GM18511 (cell line): Measurements from ENCODE around the gene TMEM132A.
"Not testable (repeated sequence)": the region's sequence is repeated elsewhere in the genome, so short reads cannot be mapped to it uniquely, and the experiment has no call there.

Source experiments
- ATAC-seq: cut with Tn5 transposase; IDR thresholded peaks from one replicate; pipeline ENCODE4 v1.9.1; 2021; ENCODE audit warnings: mild to moderate bottlenecking, moderate library complexity; ENCODE audit not compliant: unreplicated experiment

Gene TMEM132A

DNA sequence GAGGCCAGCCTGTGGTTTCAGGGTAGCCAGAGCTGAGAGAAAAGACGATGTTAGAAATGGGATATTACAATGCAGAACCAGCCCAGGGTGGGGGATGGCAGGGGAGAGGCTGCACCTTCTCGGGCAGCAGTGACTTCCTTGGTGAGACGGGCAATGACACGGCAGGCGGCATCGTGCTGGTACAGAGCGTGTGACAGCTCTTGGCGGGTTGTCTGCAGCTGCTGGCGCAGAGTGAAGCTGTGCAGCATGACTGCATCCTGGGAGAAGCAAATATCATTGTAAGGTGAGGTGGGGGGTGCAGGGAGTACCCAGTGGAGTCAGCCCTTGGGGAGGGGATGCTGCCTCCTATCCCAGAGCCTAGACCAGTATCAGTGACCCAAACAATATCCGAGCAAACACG, 21.6 kb upstream of the TMEM132A start:
- ATAC-seq = no peak

DNA sequence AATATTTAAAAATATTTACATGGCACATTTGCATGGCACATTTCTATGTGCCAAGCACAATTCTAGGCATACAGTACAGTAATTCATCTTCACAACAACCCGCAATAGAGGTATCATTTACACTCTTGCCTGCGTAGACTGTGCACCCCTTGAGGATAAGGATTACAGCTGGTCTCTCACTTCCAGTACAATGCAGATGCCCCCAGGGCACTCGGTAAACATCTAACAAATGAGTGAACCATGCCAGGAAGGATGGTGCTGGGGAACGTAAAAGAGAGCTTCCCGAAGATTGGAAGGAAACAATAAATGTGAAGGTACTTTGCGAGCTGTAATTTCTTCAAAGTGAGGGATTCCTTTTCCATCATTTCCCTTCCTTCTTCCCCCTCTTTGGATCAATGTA, 19.2 kb upstream of the TMEM132A start:
- no peak for ATAC-seq

DNA sequence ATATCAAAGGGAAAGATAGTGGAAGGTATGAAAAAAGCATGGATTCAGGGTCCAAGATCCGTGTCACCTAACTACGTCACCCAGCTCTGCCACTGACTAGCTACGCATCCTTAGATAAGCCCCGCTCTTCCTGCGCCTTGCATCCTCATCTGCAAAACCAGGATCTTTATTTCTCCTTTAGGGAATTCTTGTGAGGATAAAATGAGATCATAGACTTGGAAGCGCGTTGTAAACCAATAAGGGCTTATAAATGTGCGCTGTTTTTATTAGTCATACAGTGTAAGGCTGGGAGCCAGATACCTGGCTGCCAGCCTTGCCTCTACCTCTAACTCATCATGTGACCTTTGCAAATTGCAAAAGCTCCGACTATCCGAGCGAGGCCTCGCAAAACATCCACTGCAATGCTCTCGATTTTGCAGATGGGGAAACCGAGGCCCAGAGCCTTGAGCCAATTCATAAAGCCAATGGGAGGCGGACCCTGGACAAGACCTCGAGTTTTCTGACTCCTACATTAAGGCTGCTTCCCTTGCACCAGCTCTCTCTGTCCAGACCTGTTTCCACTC, 18.6 kb upstream of the TMEM132A start:
- no peak for ATAC-seq

DNA sequence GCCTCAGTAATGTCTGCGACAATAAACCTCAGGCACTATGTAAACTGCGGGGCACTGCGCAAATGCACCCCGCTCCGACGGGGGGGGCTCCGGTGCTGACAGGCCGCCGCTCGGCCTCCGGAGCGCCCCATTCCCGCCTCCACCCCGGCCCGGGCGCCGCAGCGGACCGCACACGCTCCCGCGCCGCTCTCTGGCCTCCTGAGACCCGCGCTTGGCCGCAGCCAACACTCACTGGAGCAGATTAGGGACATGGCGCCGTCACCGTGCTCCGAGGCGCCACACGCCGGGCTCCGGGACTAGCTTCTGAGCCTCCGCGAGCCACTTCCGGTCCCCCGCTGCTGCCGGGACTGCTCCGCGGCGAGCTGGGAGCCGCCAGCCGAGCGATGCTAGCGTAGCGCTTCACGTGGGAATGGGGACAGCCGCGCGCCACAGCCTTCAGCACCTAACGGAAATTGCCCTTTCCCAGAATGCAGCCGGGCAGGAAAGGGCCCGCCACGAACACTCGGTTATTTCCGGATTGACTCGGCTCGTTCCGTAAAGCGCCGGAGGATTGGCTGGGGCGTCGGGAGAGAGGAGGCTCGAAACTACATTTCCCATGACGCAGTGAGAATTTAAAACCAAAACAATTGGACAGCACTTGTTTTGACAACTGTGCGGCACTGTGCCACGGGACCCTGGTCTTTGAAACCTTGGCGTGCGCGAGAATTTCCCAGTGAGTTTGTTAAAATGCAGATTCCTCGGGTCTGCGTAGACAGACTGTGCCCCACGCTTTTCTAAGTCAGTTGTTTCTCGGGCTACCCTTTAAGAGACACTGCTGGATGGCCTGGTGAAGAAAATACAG, 17.9 kb upstream of the TMEM132A start, which contains the start of gene PRPF19:
Gene PRPF19, minus strand, starts transcription at position 454 of the 841 bp plus-strand sequence. Its CDS starts 203 bp downstream, at position 251.
- ATAC-seq = peak; percentile 80

DNA sequence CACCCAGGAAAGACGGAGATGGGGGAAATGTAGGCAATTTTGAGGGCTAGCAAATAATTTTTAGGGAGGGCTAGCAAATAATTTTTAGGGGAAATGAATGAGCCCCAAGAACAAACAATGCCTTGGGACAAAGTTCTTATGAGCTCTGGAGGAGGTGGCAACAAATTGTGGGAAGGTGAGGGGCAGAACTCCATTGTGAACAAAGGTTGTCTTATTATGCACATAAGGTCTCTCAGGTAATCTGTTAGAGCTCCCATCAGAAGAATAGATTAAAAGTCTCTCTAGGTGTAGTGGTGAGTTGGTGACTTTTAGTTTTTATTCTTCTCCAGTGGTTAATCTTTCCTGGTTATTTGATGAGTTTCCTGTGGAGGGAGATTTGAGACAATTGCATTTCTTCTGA, 15.5 kb upstream of the TMEM132A start:
- ATAC-seq = no peak

DNA sequence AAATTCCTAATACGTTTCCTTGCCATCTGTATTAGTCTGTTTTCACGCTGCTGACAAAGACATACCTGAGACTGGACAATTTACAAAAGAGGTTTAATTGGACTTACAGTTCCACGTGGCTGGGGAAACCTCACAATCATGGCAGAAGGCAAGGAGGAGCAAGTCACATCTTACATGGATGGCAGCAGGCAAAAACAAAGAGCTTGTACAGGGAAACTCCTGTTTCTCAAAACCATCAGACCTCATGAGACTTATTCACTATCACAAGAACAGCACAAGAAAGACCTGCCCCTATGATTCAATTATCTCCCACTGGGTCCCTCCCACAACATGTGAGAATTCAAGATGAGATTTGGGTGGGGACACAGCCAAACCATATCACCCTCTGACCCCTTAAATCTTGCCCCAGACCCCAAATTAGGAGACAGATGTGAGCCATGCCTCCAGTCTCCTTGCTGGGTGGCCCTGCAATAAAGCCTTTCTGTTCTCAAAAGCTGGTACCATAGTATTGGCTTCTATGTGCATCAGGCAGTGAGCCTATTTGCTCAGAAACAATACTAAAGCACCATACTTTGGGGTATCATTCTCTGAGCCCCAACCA, 14.5 kb upstream of the TMEM132A start:
- not testable (repeated sequence) for ATAC-seq

DNA sequence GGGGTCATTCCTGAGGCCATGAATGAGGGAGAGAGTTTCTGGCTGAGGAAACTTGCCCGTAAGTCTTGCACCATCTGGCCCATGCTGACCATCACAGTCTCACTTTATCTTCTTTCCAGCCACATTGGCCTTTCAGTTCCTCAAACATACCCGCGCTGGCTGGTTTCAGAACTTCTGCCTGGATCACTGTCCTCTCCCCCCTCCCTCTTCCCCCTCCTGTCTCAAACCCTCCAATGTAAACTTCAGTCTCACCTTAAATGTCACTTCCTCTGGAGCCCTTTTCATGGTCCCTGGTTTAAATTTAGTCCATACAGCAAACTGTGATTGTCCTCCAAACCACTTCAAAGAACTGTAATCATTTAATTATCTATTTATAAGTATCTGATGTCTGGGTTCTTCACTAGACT, 14.0 kb upstream of the TMEM132A start:
- ATAC-seq = peak; percentile 43

DNA sequence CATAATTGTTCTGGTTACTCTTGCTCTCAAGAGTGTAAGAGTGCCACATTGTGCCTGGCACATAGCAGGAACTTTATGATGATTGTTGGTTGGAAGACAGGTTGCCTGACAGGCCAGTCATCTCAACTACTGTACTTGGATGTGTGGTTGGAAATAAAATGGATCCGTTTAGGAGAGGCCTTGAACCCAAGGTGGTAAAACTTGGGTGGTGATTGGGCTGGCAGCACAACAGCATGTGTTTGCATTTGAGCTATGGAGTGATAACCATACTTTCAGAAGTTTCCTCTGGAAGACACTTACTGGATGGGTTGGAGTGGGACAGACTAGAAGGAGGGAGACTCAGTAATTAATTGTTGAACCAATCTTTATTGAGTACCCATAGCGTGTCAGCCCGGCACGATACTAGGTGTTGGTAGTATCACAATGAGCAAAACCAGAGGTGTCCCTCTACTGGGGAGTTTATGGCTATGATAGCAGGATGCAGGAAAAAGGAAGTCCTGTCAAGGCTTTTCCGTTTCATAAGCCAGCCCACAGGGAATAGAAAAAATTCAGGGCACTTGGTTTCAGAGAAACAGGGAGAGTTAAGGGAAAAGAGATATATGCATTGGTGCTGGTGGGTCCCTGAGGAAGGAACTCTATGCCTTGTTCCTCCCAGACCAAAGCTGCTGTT, 13.4 kb upstream of the TMEM132A start:
- ATAC-seq = no peak

DNA sequence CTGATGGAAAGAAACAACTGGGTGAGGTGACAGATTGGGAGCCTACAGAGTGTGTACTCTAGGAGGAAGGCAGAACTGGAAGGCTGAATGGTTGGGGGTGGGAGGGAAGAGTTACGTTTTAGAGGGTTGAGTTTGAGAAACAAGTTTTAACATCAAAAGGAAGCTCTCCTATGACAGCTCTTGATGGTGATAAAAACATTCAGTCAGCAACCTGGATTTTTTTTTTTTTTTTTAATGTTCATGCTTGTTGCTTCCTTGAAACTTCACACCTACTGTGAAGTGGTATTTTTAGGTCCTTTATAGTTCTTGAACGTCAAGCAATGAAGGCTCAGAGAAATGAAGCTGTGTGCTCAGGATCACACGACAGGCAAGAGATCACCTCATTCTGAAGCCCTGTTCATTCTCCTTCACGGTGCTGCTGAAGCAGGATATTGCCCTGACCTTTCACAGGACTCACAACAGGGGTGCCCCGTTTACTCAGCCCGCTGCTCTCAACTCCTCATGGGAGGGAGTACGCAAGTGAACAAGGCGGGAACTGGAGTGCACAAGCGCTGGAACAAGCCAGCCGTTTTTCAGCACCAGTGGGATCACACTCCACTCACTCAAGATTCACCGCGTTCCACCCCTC, 11.9 kb upstream of the TMEM132A start:
- no peak for ATAC-seq

DNA sequence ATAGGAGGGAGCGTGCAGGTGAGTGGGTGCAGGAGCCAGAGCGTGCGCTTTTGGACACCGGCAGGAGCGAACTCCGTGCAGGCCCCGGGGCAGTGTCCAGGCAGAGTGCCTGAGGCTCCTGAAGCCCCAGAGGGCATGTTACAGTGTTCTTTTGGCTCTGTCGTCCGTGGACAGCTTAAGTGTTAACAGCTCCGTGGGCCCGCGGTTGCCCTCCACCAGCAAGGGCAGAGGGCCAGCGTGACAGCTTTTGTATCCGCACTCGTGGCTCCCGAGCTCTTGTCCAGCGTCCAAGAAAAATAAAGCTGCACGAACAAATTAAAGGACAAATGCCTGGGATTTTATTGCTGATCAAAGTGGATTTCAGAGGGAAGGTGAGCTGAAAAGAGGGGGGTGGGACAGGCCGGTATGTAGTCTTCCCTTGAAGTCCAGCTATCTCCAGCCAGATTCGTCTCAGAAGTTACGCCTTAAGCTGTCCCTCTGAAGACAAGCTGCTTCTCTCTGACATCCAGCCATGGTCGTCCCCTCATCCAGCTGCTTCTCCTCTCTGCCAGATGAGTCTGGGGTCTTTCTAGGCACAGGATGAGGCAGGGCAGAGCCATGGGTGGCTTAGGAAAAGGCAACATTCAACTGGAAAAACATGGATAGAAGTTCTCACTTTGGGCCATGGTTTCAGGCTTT, 11.3 kb upstream of the TMEM132A start:
- ATAC-seq = no peak

DNA sequence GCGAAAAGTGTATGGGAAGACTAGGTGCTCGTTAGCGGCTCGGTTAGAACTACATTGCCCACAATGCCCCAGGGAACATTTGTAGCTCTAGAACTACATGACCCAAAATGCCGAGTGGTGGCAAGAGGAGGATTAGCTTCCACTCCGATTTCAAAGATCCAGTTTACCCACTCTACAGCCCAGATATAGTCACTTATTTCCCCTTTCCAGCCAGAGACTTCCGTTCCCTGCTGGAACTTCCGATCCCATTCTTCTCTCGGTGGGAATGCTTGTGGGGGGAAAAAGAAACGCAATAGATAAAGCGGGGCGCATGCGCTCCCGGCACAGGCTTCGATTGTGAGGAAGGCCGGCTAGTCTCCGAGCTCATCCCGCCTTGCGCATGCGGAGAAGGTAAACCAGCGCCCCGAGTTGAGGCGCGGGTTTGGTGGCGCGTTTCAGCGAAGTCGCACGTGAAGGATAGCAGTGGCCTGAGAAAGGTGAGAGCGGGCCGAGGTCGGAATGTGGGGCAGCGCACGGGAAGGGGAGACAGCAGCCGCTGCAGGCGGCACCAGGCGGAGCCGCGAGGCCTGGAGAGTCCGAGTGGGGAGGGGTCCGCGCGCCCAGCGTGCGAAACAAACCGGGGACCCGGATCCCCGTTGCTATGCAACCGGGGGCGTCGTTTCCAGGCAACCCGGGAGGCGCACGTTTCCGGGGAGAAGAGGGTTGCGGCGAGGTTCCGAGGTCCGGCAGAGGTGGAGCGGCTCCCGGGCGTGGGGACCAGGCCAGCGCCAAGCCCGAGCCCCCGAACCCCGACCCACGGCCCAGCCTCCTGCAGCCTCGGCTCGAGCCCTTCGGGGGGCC, 10.2 kb upstream of the TMEM132A start, which contains the start of gene TMEM109:
Gene TMEM109, plus strand, starts transcription at position 366 of the 840 bp plus-strand sequence. CDS start 5,536 bp downstream, outside the sequence.
- ATAC-seq = peak; percentile 52

DNA sequence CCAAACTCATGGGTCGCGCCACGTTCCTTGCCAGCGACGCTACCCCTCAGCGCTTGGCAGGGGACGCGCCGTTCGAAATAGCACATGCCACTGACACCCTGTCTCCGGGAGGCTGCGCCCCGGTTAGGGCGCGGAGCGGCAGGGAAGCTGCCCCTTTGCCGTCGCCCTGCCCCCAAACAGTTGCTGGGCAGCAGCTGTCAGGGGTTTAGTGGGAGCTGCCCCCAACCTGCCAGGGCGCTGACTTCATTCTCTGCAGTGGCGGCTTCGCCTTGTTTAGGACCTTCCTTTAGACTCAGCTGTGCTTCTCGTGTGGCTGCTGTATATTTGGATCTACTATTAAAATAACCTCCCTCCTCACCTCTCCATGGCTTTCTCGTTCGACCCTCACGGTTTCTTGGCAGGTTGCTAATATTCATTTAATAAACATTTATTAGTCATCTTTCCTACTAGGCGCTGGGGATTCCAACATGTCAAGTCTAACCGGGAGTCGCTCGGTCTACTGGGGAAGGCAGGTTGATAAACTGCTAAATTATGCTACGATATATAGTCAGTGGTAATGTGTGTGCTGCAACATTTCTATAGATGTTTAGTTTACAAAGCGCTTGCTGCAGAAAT, 9.5 kb upstream of the TMEM132A start:
- ATAC-seq = no peak

DNA sequence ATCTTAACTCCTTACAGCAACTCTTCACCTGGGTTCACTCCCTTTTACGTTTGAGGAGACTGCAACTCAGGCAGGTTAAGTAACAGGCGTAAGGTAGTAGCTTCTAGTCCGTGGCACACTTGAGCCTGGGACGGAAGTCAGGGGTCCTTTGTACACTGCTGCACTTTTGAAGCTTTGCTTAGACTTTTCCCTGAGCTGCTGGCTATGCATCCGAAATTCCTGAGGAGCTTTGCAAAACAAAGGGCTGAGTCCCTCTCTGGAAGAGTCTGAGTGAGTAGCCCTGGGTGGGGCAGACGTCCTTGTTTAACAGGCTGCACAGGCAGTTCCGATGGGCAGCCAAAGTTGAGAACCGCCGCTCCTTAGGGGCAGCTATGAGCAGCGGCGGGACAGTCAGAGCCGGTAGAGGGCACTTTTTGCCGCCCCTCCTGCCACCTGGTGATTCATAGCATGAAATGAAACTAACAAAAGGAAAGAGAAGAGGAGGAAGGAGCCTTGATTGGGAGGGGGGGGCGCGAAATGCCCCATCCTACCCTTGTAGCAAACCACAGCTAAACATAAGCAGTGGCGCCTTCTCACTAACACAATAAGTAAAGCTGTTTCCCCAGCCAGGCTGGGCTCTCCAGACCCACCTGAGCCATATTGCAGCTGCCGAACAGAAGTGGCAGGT, 8.9 kb upstream of the TMEM132A start:
- peak; percentile 59 for ATAC-seq

DNA sequence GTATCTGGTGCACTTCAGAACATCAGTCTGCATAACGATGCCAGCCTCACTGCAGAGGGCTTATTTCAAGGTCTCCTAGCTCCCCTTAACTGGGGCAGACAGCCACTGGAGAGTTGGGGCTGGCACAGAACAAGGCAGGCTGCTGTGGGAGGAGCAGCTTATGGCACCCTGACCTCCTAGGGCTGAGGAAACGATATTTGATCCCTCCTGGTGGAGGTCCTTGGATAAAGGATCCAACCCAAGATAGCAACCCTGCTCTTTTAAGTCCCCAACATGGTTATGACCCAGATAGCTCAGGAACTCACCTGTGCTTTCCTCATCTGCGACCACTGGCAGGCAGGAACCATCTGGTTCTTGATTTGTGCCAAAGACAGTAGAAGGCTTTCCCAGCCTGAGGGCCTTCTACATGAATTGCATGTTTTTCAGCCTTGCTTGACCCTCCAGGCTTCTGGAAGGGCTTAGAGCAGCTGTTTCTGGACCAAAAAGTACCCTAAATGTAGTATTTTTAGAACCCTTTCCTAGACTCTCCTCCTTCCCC, 7.5 kb upstream of the TMEM132A start:
- ATAC-seq = no peak

DNA sequence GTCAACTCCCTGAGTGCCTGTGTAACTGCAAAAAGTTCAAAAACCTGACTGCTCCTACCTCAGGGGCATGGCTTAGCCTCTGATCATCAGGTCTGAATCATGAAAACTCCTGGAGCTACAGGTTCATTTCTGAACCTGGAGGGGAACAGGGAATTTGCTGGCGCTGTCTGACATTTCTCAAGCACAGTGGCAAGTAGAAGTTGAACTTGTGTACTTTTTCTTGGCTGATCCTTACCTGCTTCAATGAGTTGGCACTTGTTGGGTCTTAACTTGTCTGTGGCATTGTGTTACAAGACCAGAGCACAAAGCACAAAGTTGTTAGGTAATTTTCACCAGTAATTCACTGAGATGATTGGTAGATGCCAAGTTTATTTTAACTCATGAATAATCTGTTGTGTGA, 7.0 kb upstream of the TMEM132A start:
- ATAC-seq = no peak

DNA sequence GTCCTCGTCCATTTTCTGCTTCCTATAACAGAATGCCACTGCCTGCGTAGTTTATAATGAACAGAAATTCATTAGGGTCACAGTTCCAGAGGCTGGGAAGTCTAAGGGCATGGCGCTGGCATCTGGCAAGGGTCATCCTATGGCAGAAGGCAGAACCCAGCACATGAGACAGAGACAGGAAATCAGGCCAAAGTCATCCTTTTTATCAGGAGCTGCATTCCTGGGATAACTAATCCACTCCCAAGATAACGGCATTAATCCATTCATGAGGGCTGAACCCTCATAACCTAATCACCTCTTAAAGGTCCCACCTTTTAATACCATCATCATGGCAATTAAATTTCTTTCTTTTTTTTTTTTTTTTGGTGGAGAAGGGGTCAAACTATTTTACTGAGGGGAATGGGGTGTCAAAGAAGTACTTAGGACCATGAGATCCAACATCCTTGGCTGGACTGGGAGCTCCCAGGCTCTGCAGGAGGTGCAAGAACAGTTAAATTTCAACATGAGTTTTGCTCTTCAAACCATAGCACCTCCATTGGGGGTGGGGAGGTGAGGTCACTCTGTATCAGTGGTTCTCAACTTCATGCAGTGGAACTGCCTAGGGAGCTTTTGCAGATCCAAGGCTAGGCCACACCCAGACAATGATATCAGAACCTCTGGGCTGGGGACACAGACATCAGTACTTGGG, 5.9 kb upstream of the TMEM132A start:
- no peak for ATAC-seq

DNA sequence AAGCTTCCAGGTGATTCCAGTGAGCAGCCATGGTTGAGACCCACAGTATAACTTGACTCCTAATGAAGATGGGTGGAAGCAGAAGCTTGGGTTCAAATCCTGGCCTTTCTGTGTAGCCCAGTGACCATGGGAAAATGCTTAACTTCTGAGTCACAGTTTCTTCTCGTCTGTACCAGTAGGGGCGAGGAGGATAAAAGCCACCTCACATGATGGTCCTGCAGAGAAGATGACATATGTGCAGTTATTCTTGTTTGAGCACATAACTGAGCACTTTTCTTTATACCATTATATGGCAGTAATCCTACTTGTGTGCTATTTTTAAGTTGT, 5.4 kb upstream of the TMEM132A start:
- no peak for ATAC-seq

DNA sequence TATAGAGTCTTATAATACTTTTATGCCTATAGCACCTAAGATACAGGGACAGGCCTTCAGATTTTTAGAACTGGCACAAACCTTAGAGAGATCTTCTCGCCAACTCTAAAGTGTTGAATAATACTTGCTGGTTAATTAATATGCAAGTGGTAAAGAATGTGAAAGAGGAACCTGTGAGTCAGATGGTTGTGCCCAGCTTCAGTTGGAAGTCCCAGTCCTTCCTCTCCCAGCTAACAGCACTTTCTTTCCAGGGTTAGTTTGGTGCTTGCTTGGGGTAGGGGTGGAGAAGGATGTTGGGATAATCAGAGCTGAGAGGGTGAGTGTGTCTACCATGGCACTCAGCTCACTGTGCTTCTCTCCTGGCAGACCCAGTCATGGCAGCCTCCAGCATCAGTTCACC, 4.9 kb upstream of the TMEM132A start:
- ATAC-seq = no peak
